ENCODE measurements around the gene EPHA8. TPM values are rescaled to one million over a fixed set of nuclear protein-coding genes. Genes with fewer than 3 reads are reported as not detected.

EPHA8 gene
- polyA plus RNA-seq, 2 donors: 0.01 to 0.06 TPM

DNA sequence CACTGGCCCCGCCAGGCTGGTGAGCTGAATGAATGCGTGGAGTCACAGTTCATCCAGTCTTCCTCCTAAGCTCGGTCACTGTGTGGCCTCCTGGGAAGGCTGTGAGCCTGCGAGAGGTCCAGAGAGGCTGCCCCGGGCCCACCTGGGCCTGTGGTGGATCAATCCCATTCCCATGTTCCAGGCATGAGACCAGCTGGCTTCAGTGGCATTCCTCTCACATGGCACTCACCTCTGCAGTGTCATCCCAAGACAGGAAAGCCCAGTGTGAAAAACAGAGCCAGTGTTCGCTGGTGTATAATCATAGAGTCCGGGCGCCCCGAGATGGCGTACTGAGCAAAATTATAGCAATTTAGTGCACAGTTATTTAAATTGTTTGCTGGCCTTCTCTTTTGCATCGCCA is 37.6 kb upstream of the EPHA8 start:
- H3K36me3 ChIP-seq (ENCODE audit: control insufficient read depth in 2 of 2, insufficient read depth in 2 of 2, low read length in 1 of 2): peaks cover 30 to 53% of the 10 kb centered on the region in 2 donors
- 92 to 96% methylated on average over 11 of the region's 11 CpGs for WGBS, 2 donors
- no peak overlapping the region for H3K4me3 ChIP-seq (ENCODE audit: low read depth in 1 of 2, low read length in 2 of 2)
- no peaks in the 10 kb centered on the region for H3K27me3 ChIP-seq (ENCODE audit: control insufficient read depth in 1 of 2, insufficient read depth in 2 of 2, low read length in 2 of 2)
- no peaks in the 10 kb centered on the region for H3K9me3 ChIP-seq (ENCODE audit: control insufficient read depth in 2 of 2, insufficient read depth in 1 of 2, low read depth in 1 of 2, low read length in 1 of 2)
- H3K27ac ChIP-seq (ENCODE audit: low read depth in 2 of 2, low read length in 1 of 2): no peak overlapping the region
- H3K4me1 ChIP-seq (ENCODE audit: control insufficient read depth in 2 of 2, insufficient read depth in 2 of 2, low read length in 1 of 2): peaks cover 0 to 1% of the 10 kb centered on the region in 2 donors

DNA sequence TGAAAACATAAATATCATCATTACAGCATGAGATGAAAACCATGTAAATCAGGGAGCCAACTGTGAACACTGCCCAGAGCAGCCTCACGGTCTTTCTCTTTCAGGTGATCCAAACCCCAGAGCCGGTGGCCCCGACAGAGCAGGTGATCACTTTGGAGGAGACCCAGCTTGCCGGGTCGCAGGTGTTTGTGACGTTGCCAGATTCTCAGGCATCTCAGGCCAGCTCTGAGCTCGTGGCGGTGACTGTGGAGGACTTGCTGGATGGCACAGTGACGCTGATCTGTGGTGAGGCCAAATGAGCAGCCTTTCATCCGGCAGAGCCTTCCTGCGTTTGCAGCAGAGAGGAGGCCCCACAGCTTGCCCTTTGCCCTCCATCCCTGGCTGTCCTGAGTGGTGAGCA is 37.2 kb upstream of the EPHA8 start:
- H3K36me3 ChIP-seq (ENCODE audit: control insufficient read depth in 2 of 2, insufficient read depth in 2 of 2, low read length in 1 of 2): peaks cover 27 to 51% of the 10 kb centered on the region in 2 donors

DNA sequence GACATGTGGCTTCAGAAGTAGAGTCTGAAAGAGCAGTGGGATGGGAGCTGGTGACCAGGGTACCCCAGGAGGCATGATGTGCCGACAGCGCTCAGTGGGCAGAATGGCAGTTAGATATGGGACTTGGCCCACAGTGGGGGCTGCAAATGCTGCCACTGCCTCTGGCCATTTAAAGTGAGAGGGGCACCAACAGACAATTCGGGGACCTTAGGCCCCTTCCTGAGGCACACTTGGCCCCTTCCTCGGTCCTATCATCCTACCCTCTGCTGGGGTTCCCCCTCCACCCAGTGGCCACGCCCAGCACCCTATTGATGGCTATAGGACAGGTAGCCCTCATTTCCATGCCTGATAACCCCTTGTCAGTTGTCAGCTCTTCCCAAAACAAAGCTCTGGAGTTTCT is 36.6 kb upstream of the EPHA8 start:
- H3K4me3 ChIP-seq (ENCODE audit: low read depth in 1 of 2, low read length in 2 of 2): no peak overlapping the region
- H3K27ac ChIP-seq (ENCODE audit: low read depth in 2 of 2, low read length in 1 of 2): no peak overlapping the region
- no peaks in the 10 kb centered on the region for H3K27me3 ChIP-seq (ENCODE audit: control insufficient read depth in 1 of 2, insufficient read depth in 2 of 2, low read length in 2 of 2)
- H3K4me1 ChIP-seq (ENCODE audit: control insufficient read depth in 2 of 2, insufficient read depth in 2 of 2, low read length in 1 of 2): peaks cover 0 to 3% of the 10 kb centered on the region in 2 donors
- H3K9me3 ChIP-seq (ENCODE audit: control insufficient read depth in 2 of 2, insufficient read depth in 1 of 2, low read depth in 1 of 2, low read length in 1 of 2): no peaks in the 10 kb centered on the region
- 90 to 92% methylated on average over 5 of the region's 5 CpGs for WGBS, 2 donors
- H3K36me3 ChIP-seq (ENCODE audit: control insufficient read depth in 2 of 2, insufficient read depth in 2 of 2, low read length in 1 of 2): peaks cover 22 to 45% of the 10 kb centered on the region in 2 donors

More for the DNA sequence above, 37.2 kb upstream of the EPHA8 start:
- WGBS, 2 donors: 77 to 80% methylated on average over 10 to 11 of the region's 11 CpGs
- Histone ChIP-seq H3K4me3 (ENCODE audit: low read depth in 1 of 2, low read length in 2 of 2) (no peak overlapping the region), H3K27ac (ENCODE audit: low read depth in 2 of 2, low read length in 1 of 2) (no peak overlapping the region), H3K9me3 (ENCODE audit: control insufficient read depth in 2 of 2, insufficient read depth in 1 of 2, low read depth in 1 of 2, low read length in 1 of 2) (no peaks in the 10 kb centered on the region), H3K27me3 (ENCODE audit: control insufficient read depth in 1 of 2, insufficient read depth in 2 of 2, low read length in 2 of 2) (no peaks in the 10 kb centered on the region), H3K4me1 (ENCODE audit: control insufficient read depth in 2 of 2, insufficient read depth in 2 of 2, low read length in 1 of 2) (peaks cover 0 to 3% of the 10 kb centered on the region in 2 donors)

DNA sequence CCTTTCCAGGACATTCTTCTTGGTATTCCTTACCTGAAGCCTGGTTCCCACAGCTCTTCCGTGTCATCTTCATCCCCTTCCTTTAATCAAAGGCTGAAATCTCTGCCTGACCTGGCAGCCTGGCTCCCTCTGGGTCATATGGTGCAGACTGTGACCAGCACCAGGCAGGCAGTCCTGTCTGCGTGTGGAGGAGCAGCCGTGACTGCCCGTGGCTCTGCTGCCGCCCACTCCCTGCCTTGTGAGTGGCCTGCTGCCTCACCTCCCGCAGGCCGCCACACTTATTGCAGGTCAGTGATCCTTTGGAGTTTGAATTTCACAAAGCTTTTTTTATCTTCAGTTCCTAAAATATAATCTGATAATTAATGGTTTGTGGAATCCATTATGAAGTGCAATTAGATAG is 36.2 kb upstream of the EPHA8 start:
- Histone ChIP-seq H3K9me3 (ENCODE audit: control insufficient read depth in 2 of 2, insufficient read depth in 1 of 2, low read depth in 1 of 2, low read length in 1 of 2) (no peaks in the 10 kb centered on the region), H3K27ac (ENCODE audit: low read depth in 2 of 2, low read length in 1 of 2) (no peak overlapping the region), H3K36me3 (ENCODE audit: control insufficient read depth in 2 of 2, insufficient read depth in 2 of 2, low read length in 1 of 2) (peaks cover 20 to 44% of the 10 kb centered on the region in 2 donors), H3K27me3 (ENCODE audit: control insufficient read depth in 1 of 2, insufficient read depth in 2 of 2, low read length in 2 of 2) (no peaks in the 10 kb centered on the region), H3K4me3 (ENCODE audit: low read depth in 1 of 2, low read length in 2 of 2) (no peak overlapping the region), H3K4me1 (ENCODE audit: control insufficient read depth in 2 of 2, insufficient read depth in 2 of 2, low read length in 1 of 2) (peaks cover 0 to 3% of the 10 kb centered on the region in 2 donors)
- WGBS, 2 donors: 83 to 88% methylated on average over 7 of the region's 7 CpGs

DNA sequence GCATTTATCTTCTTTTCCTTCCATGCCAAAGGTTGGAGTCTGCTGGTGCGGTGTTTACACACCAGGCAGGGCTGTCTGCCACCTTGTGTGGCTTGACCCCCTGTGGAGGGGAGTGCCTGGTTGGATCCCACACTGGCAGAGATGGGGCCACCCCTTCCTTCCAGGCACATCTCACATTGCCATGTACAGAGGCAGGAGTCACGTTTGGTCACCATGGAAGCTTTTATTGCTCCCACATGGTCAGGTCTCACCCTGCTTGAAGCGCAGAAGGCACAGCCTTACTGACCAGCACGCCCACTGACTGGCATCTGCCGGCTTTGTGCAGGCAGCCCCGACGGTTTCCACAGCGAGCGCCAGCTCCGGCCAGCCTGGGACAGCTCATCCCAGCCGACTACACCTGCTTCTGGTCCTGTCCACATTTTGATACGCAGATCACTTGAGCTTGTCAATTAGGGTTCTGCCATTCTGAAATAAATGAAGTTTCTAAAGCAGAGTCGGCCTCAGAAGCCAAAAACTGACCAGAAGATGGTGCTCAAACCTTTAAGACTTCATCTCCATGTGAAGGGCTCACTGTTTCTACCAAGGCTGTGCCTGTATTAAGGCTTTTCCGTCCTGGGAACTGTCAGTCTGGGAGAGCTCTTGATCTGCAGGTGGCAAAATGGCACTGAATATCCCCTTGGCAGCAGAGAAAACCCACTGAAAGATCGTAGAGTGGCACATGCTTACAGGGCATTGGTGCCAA is 35.6 kb upstream of the EPHA8 start:
- H3K9me3 ChIP-seq (ENCODE audit: control insufficient read depth in 2 of 2, insufficient read depth in 1 of 2, low read depth in 1 of 2, low read length in 1 of 2): no peaks in the 10 kb centered on the region
- H3K27ac ChIP-seq (ENCODE audit: low read depth in 2 of 2, low read length in 1 of 2): no peak overlapping the region
- 81 to 85% methylated on average over 15 of the region's 15 CpGs for WGBS, 2 donors
- no peak overlapping the region for H3K4me3 ChIP-seq (ENCODE audit: low read depth in 1 of 2, low read length in 2 of 2)
- peaks cover 0 to 3% of the 10 kb centered on the region in 2 donors for H3K4me1 ChIP-seq (ENCODE audit: control insufficient read depth in 2 of 2, insufficient read depth in 2 of 2, low read length in 1 of 2)
- H3K27me3 ChIP-seq (ENCODE audit: control insufficient read depth in 1 of 2, insufficient read depth in 2 of 2, low read length in 2 of 2): no peaks in the 10 kb centered on the region
- H3K36me3 ChIP-seq (ENCODE audit: control insufficient read depth in 2 of 2, insufficient read depth in 2 of 2, low read length in 1 of 2): peaks cover 17 to 42% of the 10 kb centered on the region in 2 donors

DNA sequence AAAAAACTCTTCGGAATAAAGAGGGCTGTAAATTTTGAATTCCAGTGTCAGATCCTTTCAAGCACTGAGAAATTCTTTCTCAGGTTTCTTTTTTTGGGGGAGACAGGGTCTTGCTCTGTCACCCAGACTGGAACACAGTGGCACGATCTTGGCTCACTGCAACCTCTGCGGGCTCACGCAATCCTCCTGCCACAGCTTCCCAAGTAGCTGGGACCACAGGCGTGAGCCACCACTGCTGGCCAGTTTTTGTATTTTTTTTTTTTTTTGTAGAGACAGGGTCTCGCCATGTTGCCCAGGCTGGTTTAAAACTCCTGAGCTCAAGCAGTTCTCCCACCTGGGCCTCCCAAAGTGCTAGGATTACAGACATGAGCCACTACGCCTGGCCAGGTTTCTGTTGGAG is 34.8 kb upstream of the EPHA8 start:
- Histone ChIP-seq H3K4me3 (ENCODE audit: low read depth in 1 of 2, low read length in 2 of 2) (no peak overlapping the region), H3K27me3 (ENCODE audit: control insufficient read depth in 1 of 2, insufficient read depth in 2 of 2, low read length in 2 of 2) (no peaks in the 10 kb centered on the region), H3K27ac (ENCODE audit: low read depth in 2 of 2, low read length in 1 of 2) (no peak overlapping the region), H3K36me3 (ENCODE audit: control insufficient read depth in 2 of 2, insufficient read depth in 2 of 2, low read length in 1 of 2) (peaks cover 17 to 42% of the 10 kb centered on the region in 2 donors), H3K9me3 (ENCODE audit: control insufficient read depth in 2 of 2, insufficient read depth in 1 of 2, low read depth in 1 of 2, low read length in 1 of 2) (no peaks in the 10 kb centered on the region), H3K4me1 (ENCODE audit: control insufficient read depth in 2 of 2, insufficient read depth in 2 of 2, low read length in 1 of 2) (peaks cover 0 to 3% of the 10 kb centered on the region in 2 donors)
- 96 to 97% methylated on average over 7 of the region's 7 CpGs for WGBS, 2 donors

DNA sequence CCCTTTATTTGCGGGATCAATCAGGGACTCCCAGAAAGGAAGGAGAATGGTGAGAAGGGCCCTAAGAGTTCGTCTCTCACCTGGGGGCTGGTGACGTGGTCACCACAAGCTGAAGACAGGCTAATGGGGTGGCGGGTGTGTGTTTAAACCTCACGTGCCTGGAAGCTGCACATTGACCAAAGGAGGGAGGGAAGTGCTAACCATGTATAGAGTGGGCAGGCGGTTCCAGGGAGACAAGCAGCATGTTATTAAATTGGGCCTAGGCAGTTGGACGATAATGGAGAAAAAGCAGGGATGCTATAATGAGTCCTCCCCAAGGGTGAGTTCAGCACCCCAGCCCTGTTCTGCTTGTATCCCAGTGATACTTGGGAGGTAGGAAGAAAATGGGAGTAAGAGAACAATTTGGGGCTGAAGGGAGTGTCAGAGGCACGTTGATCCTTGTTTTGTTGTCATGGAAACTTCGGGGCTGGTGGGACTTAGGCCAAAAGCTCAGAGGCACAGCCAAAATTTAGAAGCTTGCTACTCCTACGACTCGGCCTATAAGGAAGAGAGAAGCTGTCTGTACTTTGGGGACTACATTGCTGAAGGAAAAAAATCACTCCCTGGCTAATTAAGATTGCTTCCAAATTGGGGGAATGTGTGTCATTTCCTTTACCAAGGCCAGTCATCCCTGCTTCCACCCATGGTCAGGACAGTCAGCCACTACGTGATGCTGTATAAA is 33.2 kb upstream of the EPHA8 start:
- 42 to 65% methylated on average over 12 of the region's 12 CpGs for WGBS, 2 donors
- Histone ChIP-seq H3K9me3 (ENCODE audit: control insufficient read depth in 2 of 2, insufficient read depth in 1 of 2, low read depth in 1 of 2, low read length in 1 of 2) (no peaks in the 10 kb centered on the region), H3K4me3 (ENCODE audit: low read depth in 1 of 2, low read length in 2 of 2) (no peak overlapping the region), H3K27me3 (ENCODE audit: control insufficient read depth in 1 of 2, insufficient read depth in 2 of 2, low read length in 2 of 2) (no peaks in the 10 kb centered on the region), H3K4me1 (ENCODE audit: control insufficient read depth in 2 of 2, insufficient read depth in 2 of 2, low read length in 1 of 2) (peaks cover 0 to 3% of the 10 kb centered on the region in 2 donors), H3K36me3 (ENCODE audit: control insufficient read depth in 2 of 2, insufficient read depth in 2 of 2, low read length in 1 of 2) (peaks cover 17 to 30% of the 10 kb centered on the region in 2 donors), H3K27ac (ENCODE audit: low read depth in 2 of 2, low read length in 1 of 2) (no peak overlapping the region)

DNA sequence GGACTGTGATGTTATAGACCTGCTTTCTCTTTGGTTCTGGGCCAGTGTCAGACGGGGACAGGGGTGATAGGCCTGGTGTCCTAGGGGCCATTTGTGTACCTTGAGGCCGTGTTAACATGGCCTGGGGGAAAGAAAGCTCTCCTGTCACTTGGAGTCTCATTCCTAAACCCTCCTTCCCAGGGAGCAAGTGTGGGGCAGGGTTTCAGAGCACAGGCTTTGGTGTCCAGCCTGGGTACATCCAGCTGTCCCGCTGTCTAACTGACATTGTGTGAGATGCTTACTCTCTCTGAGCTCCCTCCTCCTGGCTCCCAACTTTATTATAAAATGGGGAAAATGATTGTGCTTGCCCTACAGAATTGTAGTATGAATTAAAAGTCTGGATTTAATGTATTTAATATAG is 32.6 kb upstream of the EPHA8 start:
- peaks cover 10 to 26% of the 10 kb centered on the region in 2 donors for H3K36me3 ChIP-seq (ENCODE audit: control insufficient read depth in 2 of 2, insufficient read depth in 2 of 2, low read length in 1 of 2)
- H3K4me3 ChIP-seq (ENCODE audit: low read depth in 1 of 2, low read length in 2 of 2): no peak overlapping the region
- H3K4me1 ChIP-seq (ENCODE audit: control insufficient read depth in 2 of 2, insufficient read depth in 2 of 2, low read length in 1 of 2): peaks cover 0 to 3% of the 10 kb centered on the region in 2 donors
- H3K27ac ChIP-seq (ENCODE audit: low read depth in 2 of 2, low read length in 1 of 2): peak overlapping the region in 1 of 2 donors; percentile 14
- H3K27me3 ChIP-seq (ENCODE audit: control insufficient read depth in 1 of 2, insufficient read depth in 2 of 2, low read length in 2 of 2): no peaks in the 10 kb centered on the region
- WGBS, 2 donors: 65 to 73% methylated on average over 3 of the region's 3 CpGs
- H3K9me3 ChIP-seq (ENCODE audit: control insufficient read depth in 2 of 2, insufficient read depth in 1 of 2, low read depth in 1 of 2, low read length in 1 of 2): no peaks in the 10 kb centered on the region

DNA sequence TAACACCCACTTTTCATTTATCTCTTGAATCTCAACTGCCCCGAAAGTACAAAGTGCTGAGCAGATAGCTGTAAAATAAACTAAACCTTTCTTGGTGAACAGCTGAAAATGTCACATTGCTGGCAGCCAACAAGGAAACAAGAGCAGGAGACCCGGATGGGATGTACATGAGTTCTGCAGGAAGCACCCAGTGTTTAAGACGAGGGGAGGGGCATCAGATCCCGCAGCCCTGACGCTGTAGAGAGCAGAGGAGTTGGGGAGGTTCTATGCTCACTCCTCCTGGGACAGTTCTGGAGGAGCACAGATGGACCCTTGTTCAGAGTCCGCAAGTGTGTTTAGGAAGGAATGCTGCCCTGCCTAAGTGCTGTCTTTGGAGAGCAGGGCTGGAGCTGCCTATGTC is 32.0 kb upstream of the EPHA8 start:
- Histone ChIP-seq H3K9me3 (ENCODE audit: control insufficient read depth in 2 of 2, insufficient read depth in 1 of 2, low read depth in 1 of 2, low read length in 1 of 2) (no peaks in the 10 kb centered on the region), H3K36me3 (ENCODE audit: control insufficient read depth in 2 of 2, insufficient read depth in 2 of 2, low read length in 1 of 2) (peaks cover 8 to 21% of the 10 kb centered on the region in 2 donors), H3K27ac (ENCODE audit: low read depth in 2 of 2, low read length in 1 of 2) (no peak overlapping the region), H3K27me3 (ENCODE audit: control insufficient read depth in 1 of 2, insufficient read depth in 2 of 2, low read length in 2 of 2) (no peaks in the 10 kb centered on the region), H3K4me1 (ENCODE audit: control insufficient read depth in 2 of 2, insufficient read depth in 2 of 2, low read length in 1 of 2) (peaks cover 0 to 3% of the 10 kb centered on the region in 2 donors), H3K4me3 (ENCODE audit: low read depth in 1 of 2, low read length in 2 of 2) (no peak overlapping the region)
- 61 to 72% methylated on average over 6 of the region's 6 CpGs for WGBS, 2 donors

All from esophagus (tissue), 2 donors.